Measurements from ENCODE around the gene ATP10A.

ATP10A gene

DNA sequence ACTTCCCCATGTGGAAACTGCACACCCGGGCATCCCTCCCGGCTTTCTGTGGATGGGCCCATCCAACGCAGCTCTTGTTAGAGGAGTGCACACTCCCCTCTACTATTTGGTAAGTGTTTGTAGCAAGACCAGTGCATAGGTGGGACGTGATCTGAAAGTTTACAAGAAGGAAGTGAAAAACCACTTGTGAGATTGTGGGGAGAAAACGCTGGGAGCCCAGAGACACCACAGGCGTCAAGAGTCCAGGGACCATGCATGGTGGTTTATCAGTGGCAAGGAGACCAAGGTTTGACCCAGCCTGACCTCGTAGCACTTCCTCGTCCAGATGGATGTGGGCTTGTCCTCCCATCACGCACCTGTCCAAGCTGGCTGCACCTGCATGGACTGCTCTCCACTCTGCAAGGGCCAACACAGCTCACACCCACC is 51.6 kb downstream of the ATP10A start:
- no peak for FAIRE-seq

DNA sequence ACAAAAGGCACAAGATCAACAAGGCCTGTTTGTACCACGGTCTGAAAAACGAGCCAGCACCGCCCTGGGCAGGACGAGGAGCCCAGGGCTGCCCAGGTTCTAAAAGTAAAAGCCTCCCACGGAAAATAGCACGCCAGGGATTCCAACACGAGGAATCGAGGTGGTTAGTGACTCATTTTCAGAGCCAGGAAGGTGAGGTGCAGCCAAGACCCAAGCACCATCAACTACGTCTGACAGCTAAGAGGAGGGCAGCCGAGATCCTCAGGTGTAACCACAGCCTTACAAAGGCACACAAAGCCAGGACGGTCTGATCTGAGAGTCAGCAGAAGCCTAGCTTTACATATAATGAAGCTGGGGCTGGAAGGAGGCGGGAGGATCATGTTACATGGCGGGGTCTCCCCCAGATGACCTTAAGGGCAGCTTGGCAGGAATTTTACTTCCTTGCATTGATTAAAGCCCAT is 52.5 kb downstream of the ATP10A start:
- no peak for FAIRE-seq

DNA sequence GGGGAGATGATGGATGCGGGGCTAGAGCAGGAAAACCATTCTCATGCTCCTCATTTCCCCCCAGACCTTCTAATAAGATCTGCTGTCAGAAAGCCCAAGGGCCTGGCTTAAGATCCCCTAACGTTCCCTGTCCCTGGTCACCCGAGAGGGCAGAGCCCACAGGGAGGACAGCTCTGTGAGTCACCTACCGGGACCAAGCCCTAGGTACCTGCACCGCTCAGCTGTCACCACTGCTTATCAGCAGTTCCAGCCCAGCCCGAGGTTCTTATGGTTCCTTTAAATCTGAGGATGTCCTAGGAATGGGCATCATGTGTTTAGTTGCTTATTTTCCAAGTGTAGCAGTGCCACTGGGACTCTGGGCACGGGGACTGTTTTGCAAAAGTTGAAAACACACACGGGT is 53.0 kb downstream of the ATP10A start:
- FAIRE-seq: no peak

DNA sequence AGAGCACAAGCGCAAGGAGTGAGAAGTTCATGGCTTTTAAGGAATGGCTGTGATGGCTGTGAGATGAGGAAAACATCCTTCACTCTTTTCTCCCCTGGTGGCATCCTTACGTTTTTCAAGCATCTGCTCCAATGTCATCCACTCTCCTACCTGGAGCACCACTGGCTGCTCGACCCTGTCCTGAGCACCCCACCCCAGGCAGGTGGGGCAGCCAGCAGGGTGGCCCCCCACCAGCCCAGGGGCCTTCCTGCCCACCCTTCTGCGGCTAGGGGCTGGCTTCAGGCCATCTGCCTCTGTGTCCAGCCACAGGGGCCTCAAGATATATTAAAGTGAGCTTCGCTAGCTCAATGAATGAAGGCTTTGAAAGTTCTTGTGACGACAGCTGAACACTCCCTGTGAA is 56.1 kb downstream of the ATP10A start:
- no peak for FAIRE-seq

GRCh38 chr15:25805031-25805430 is 58.1 kb downstream of the ATP10A start:
- FAIRE-seq: no peak

- FAIRE-seq: no peak
Measured at GRCh38 chr15:25804451-25804850, 58.7 kb downstream of the ATP10A start.

DNA sequence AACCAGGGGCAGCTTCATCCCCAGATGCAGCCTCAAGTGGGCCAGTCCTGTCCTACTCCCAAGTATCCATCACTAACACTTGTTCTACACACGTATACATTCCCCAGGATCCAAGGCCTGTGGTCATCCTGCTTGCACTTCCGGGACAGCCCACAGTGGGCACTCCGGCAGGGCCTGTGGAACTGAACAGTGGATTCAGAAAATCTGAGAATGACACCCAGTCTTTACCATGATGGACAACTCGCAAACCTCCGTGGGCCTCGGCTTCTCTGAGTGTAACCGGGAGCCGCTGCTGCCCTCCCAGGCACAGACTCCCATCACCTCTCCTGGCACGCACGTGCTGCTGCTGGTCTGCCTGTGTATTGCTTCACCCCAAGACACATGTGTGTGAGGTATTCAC is 59.6 kb downstream of the ATP10A start:
- FAIRE-seq: no peak

DNA sequence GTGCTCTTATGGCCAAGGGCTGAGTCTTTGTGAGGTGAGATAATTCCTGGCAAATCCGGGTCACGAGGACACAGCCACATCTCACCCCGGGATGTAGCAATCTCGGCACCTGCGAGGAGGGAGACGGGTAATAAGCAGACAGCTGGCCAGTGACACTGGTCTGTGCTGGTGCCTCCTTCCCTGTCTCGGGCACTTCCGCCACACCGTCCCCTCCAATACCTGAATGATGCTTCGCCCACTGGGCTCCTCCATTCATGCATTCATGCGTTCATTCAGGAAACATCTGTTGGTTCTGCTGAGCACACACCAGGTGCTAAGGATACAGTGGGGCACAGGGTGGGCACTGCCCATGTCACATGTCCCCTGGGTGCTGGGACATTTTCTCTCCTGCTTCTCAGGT is 60.1 kb downstream of the ATP10A start:
- FAIRE-seq: no peak

- no peak for FAIRE-seq
Measured at GRCh38 chr15:25802285-25802830, 60.8 kb downstream of the ATP10A start.

DNA sequence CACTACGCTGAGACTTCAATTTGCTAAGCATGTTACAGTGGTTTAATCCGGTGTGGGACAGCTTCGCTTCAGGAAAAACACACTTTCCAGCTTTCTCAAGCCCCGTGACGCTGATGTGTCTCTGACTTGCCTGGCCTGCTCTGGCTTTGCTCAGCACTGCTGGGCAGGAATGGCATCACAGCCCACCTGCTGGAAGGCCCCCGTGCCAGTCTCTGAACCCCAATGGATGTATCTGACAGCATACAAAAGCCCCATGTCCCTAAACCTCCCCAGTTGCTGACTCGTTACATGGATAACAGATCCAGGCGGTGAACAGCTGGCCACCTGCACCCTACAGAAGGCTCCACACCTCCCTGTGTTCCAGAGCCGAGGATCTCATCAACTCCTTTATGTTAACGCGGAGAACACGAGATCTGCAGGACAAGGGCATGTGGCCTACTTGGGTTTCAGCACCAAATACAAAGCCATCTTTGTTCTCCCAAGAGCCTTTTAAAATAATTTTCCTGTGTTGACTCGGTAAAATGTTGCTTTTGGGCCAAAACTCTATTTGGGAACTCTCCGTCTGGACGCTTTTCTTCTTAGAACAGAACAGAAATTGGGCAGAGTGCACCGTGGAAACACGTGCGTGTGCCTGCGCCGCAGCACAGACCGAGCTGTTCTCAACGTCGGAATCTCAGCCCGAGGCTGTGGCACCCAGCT is 61.4 kb downstream of the ATP10A start:
- FAIRE-seq: no peak

GRCh38 chr15:25800761-25801515 is 62.2 kb downstream of the ATP10A start:
- FAIRE-seq: no peak

DNA sequence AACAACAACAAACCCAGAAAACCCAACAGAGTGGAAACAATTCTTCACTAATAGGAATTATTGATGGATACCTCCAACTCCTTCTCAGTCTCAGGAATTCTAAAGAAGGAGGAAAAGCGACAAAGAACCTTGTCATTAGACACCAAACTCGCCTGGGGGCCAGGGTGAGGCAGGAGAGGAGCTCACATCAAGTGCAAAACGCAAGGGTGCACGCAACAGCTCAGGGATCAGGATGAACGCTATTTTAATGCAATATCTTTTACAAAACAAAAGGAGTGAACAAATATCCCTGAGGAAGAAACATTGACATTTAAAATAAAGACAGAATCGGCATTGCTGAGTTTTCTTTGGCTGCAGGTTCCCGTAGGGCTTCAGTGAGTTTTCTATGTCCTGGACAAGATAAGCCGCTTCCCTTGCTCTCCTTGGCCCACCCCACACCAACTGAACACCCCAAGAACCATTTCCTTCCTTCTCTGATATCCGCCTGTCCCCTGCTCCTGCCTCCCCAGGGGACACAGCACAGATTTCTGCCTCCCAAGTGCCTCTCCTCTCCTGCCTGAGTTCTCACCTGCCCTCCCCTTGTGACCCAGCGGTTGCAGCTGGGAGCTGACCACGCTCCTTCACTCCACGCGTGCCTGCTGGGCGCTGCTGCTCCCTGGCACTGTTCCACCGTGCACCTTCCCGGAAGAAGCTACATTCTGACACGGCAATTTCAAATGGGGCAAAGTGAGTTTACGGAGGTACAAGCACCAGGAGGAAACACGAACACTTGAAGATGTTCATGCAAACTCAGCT is 63.0 kb downstream of the ATP10A start:
- no peak for FAIRE-seq

DNA sequence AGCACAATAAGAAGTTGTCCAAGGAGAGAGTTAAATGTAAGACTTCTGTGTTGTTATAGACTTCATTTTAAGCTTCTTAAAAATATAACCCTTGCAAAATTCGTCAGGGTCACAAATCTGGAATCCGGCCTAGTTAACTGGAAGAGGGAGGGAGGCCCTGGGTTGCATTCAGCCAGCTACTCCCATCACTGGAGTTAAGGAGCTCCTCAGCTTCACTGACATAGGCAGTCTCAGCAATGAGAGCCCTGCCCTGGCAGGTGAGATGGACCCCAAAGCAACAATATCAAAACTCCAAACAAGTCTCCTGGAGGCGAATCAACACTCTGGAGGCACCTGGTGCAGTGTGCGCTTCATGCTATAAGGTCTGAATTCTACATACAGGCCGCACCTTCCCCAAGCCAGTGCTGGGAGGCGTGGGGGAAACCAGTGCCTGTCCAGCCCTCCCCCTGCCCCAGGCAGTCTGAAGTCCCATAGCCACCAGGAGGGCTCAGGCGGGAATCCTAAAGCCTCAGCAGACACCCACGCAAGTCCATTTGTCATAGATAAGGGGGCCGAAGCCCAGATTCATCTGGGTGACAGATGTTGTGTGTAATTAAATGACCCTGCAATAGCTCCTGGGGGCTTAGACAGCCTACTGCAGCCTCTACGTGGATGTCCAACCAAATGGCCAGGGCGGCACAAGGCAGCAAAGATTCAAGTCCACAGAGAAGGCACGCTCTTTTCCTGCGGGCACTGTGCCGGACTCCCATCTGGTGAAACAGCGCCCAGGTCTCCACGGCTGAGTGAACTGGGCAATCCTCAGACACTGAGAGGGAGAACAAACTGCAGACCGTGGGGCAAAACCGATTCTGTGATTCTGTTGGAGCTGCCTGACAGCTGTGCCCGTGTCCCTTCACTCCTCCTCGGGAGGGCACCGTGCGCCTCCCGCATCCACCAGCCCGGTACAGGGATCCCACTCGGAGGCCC is 64.9 kb downstream of the ATP10A start:
- FAIRE-seq: no peak

DNA sequence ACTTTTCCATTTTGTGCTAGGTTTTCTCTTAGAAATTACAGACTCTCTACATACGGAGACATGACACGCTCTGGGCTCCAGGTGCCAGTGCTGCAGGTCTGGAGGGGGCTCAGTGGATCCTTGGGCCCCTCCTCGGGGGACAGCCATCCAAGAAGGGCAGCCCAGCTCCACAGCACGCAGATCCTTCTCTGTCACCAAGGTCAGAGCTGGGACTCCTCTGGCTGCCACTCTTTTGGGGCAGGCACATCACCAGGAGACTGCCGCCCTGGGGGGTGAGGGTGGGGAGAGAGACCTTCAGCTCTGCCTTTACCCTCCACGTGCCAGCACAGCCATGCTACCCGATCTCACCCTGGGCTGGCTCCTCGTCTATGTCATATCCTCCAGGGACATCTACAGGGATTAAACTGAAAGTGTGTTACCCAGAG is 65.6 kb downstream of the ATP10A start:
- no peak for FAIRE-seq

DNA sequence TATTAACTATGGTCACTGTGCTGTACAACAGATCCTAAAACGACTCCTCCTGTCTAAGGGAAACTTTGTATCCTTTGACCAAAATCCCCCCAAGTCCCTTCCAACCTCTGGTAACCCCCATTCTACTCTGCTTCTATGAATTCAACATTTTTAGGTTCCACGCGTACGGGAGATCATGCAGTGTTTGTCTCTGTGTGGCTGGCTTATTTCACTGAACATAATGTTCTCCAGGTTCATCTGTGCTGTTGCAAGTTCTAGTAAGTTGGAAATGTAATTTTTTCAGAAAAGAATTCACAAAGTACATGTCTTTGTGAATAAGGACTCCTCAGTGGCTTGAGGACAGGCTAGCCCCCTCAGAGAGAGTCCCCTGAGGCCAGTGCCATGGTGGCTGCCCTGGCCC is 66.1 kb downstream of the ATP10A start:
- no peak for FAIRE-seq

DNA sequence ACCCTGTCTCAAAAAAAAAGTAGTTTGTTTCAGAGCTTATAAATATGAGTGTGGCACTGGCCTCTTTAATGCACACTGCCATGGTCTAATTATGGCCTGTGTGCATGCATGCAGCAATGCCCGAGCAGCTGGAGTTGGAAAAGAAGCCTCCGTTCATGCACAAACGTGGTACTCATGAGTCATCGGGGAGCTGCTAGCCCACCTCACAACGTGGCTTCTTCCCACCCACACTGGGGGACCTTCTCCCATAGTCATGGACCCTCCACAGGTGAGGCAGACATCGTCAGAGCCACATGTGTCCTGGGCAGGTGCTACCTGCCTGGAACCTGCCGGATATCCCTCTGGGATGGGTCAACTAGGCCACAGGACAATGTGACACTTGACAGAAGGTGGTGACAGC is 66.7 kb downstream of the ATP10A start:
- FAIRE-seq: no peak

DNA sequence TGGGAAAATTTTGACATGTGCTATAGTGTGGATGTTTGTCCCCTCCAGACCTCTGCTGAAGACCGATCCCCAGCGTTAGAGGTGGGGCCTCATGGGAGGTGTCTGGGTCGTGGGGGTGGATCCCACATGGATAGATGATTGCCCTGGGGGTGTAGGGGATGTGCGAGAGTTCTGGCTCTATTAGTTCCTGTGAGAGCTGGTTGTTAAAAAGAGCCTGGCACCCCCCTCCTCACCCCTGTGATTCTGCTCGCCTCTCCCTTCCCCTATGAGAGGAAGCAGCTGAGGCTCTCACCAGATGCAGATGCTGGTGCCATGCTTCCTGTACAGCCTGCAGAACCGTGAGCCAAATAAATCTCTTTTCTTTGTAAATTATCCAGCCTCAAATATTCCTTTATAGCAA is 67.4 kb downstream of the ATP10A start:
- FAIRE-seq: no peak

- no peak for FAIRE-seq
Measured at GRCh38 chr15:25795061-25795460, 68.1 kb downstream of the ATP10A start.

GRCh38 chr15:25793354-25794050 is 69.6 kb downstream of the ATP10A start:
- no peak for FAIRE-seq

DNA sequence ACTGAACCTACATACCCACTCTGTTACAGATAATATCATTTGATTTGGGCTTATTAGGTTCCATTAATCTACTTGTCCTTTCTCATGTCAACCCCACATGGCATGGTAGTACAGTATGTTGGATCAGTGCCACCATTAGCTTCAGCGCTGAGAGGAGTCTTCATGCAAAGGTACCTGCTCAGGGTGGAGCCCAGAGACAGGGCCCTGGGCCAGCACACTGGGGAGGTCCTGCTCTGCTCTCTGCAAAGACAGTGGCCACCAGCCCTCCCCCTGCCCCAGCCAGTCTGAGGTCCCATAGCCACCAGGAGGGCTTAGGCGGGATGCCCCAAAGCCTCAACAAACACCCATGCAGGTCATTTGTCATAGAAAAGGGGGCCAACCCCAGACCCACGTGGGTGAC is 71.0 kb downstream of the ATP10A start:
- no peak for FAIRE-seq

DNA sequence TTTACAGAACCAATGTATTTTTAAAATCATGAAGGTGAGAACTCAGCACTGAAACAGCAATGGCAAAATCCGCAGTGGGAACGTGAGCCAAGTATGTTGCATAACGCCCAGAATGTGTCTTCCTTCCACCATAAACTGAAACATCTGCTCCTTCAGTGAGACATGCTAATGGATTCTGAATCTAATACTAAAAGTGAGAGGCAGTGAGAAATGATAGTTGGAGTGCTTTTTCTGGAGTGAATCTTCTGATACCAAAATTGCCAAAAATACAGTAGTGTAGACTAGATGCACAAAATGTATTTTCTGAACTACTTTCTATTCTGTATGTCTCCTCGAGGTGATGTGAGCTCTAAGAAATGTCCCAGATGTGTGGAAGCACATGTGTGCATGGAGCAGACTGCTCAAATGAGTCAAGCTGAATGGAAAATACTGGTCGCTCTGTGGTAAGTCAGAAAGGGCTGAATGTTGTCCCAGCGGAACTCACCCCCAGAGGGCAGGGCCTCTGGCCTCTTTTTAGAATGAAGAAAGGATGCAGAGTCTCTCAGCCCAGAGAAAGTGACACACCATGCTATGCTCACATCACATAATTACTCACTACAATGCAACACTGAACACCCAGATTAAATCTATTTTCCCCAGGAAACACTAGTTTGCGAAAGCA is 73.0 kb downstream of the ATP10A start:
- no peak for FAIRE-seq

Data from G401.6 (cell line).